GM12878 (cell line): Measurements from ENCODE around the gene DES. TPM values are rescaled to one million over a fixed set of nuclear protein-coding genes. Genes with fewer than 3 reads are reported as not detected.

Source experiments
- ATAC-seq: fragments of 200-7000 bp; cut with Tn5 transposase; 3 replicates; pipeline ENCODE4 v1.9.1; 2020; ENCODE audit warnings: mild to moderate bottlenecking, moderate library complexity
- BruUV-seq: library from RNA; stranded (reverse); fragments of 400-500 nt; replicated peaks from 2 replicates; lab custom pipeline; 2021; lab: Mats Ljungman, UMichigan
- CTCF ChIA-PET: fragments of 300-600 bp; sonication (Branson Sonifier 250); formaldehyde crosslinking; extraction: SDS; loops from one replicate; lab custom pipeline; 2021; ENCODE audit warnings: inconsistent platforms; lab: Yijun Ruan, JAX
- POLR2A ChIA-PET: fragments of 350-600 bp; formaldehyde crosslinking; extraction: SDS; loops from one replicate; lab custom pipeline; 2021; ENCODE audit warnings: inconsistent platforms; lab: Charles Lee
- RAD21 ChIA-PET: fragments of 300-600 bp; sonication (Branson Sonifier 250); formaldehyde crosslinking; loops from one replicate; lab custom pipeline; 2023; ENCODE audit warnings: antibody characterized with exemption; ENCODE audit not compliant: unreplicated experiment; lab: Charles Lee
- SMC1A ChIA-PET: fragments of 300-600 bp; sonication (Branson Sonifier 250); formaldehyde crosslinking; loops from one replicate; lab custom pipeline; 2023; ENCODE audit not compliant: unreplicated experiment, uncharacterized antibody; lab: Charles Lee
- DNase-seq: peaks from one replicate; pipeline ENCODE4 v3.0.0-alpha.2; 2011; ENCODE audit warnings: low read depth, low spot score
- FAIRE-seq: peaks from 3 replicates; lab custom pipeline; 2011; peaks lifted over from hg19 to GRCh38; lab: Jason Lieb, UNC
- H2AFZ ChIP-seq: 2 replicates; pipeline ENCODE4 v1.6.0; 2011; ENCODE audit warnings: low read depth, low read length, control low read depth; ENCODE audit not compliant: control insufficient read depth
- H3K27ac ChIP-seq: 2 replicates; pipeline ENCODE4 v1.5.1; 2011; ENCODE audit warnings: control low read depth; ENCODE audit not compliant: control insufficient read depth, insufficient read depth
- H3K27me3 ChIP-seq, 2 experiments: replicated peaks in 1 of 2; 2 replicates each; pipeline versions ENCODE4 v1.6.0 to v1.6.1; 2011; ENCODE audit warnings: low read length in 1 of 2; ENCODE audit not compliant: control insufficient read depth in 2 of 2, insufficient read depth in 2 of 2
- H3K36me3 ChIP-seq, 2 experiments: 2 replicates each; pipeline ENCODE4 v1.5.1; 2011; ENCODE audit warnings: low read length in 1 of 2; ENCODE audit not compliant: control insufficient read depth in 2 of 2, insufficient read depth in 2 of 2
- H3K4me1 ChIP-seq: 2 replicates; pipeline ENCODE4 v1.6.1; 2011; ENCODE audit warnings: mild to moderate bottlenecking, low read length, moderate library complexity, mixed read lengths; ENCODE audit not compliant: control insufficient read depth, insufficient read depth
- H3K4me2 ChIP-seq: 2 replicates; pipeline ENCODE4 v1.6.0; 2011; ENCODE audit warnings: control low read depth; ENCODE audit not compliant: control insufficient read depth, insufficient read depth
- H3K4me3 ChIP-seq: fragments of 200-600 bp; sonication (generic); 2 replicates; pipeline ENCODE4 v1.5.1; 2016
- H3K79me2 ChIP-seq: 2 replicates; pipeline ENCODE4 v1.6.0; 2011; ENCODE audit warnings: low read length; ENCODE audit not compliant: control insufficient read depth, insufficient read depth
- H3K9ac ChIP-seq: 2 replicates; pipeline ENCODE4 v1.8.0; 2011; ENCODE audit warnings: low read length, control low read depth, mixed read lengths; ENCODE audit not compliant: control insufficient read depth, insufficient read depth
- H3K9me3 ChIP-seq: replicated peaks from 3 replicates; pipeline ENCODE4 v1.5.1; 2011; ENCODE audit warnings: mild to moderate bottlenecking, low read length; ENCODE audit not compliant: control insufficient read depth, insufficient read depth
- H4K20me1 ChIP-seq: 2 replicates; pipeline ENCODE4 v1.6.0; 2011; ENCODE audit not compliant: control insufficient read depth, insufficient read depth
- IRF4 ChIP-seq: IDR thresholded peaks from 2 replicates; pipeline ENCODE4 v1.6.1; 2011; ENCODE audit warnings: low read depth, low read length
- MEF2B ChIP-seq: fragments of 450-650 bp; IDR thresholded peaks from 2 replicates; pipeline ENCODE4 v1.6.1; 2018; ENCODE audit warnings: mild to moderate bottlenecking, moderate library complexity; ENCODE audit not compliant: partially characterized antibody, poor library complexity, severe bottlenecking
- PML ChIP-seq: IDR thresholded peaks from 2 replicates; pipeline ENCODE4 v1.6.1; 2012; ENCODE audit warnings: low read length, inconsistent platforms
- POLR2AphosphoS2 ChIP-seq: IDR thresholded peaks from 2 replicates; pipeline ENCODE4 v1.6.1; 2011; ENCODE audit warnings: low read depth, mild to moderate bottlenecking, low read length, improper control_type of control experiment, moderate library complexity
- RUNX3 ChIP-seq: IDR thresholded peaks from 2 replicates; pipeline ENCODE4 v1.6.1; 2012; ENCODE audit warnings: low read length, inconsistent platforms
- SIN3A ChIP-seq: IDR thresholded peaks from 2 replicates; pipeline ENCODE4 v1.6.1; 2012; ENCODE audit warnings: low read depth, low read length, improper control_type of control experiment
- WGBS: methylation state at CpG from one replicate; pipeline ENCODE4 v1.1.6; 2016; ENCODE audit warnings: low lambda C conversion rate; ENCODE audit not compliant: insufficient replicate concordance, insufficient coverage; ENCODE audit errors: missing lambda C conversion rate; 5-methylcytosine and 5-hydroxymethylcytosine counted together
- in situ Hi-C: fragments of 300-500 bp; cut with MboI; formaldehyde crosslinking; loops from 9 replicates; pipeline ENCODE4 v1.14.3; 2018; ENCODE audit warnings: mixed read lengths
- intact Hi-C: fragments of 100-400 bp; cut with micrococcal nuclease; formaldehyde crosslinking; loops from one replicate; pipeline ENCODE4 v1.14.2; 2022; ENCODE audit not compliant: unreplicated experiment
- polyA plus RNA-seq, 11 experiments: library from polyadenylated mRNA; depleted of rRNA in 4 of 11; unstranded in 6 of 11; stranded (reverse) in 5 of 11; fragments of >200 nt; fragmentation: Nextera tagmentation in 4 of 11; fragmentation: Illumina TruSeq in 1 of 11; extraction: Ambion mirVana in 4 of 11; extraction: Trizol in 1 of 11; gene quantifications; 1 replicate in 1 of 11; 2 replicates in 10 of 11; pipeline versions ENCODE4 v1.2.1 to v1.2.3, GENCODE V29; 2011 to 2016; ENCODE audit warnings: inconsistent platforms in 2 of 11, missing spikeins in 2 of 11, low read depth in 1 of 11
- total RNA-seq, 4 experiments: library from RNA; depleted of rRNA in 3 of 4; stranded (reverse); fragments of >200 nt in 3 of 4; fragmentation: Illumina TruSeq in 1 of 4; extraction: Trizol in 1 of 4; gene quantifications; 2 replicates each; pipeline versions ENCODE4 v1.2.1 to v1.2.3, GENCODE V29; 2013 to 2021
- TF ChIP-seq, protein P1 (sequence below): fragments of 450-650 bp; IDR thresholded peaks from 2 replicates; pipeline ENCODE4 v1.6.1; 2016; ENCODE audit warnings: mild to moderate bottlenecking
- TF ChIP-seq, protein P2 (sequence below): fragments of 450-650 bp; IDR thresholded peaks from 2 replicates; pipeline ENCODE4 v1.6.1; 2017; ENCODE audit warnings: antibody characterized with exemption, mild to moderate bottlenecking, moderate library complexity

DES gene
- total and polyA plus RNA-seq, 10 of the 15 experiments (the other 5 are each of a cell fraction or from before 2014, with no cell fraction given): 0.80 TPM; not detected in 9

DNA sequence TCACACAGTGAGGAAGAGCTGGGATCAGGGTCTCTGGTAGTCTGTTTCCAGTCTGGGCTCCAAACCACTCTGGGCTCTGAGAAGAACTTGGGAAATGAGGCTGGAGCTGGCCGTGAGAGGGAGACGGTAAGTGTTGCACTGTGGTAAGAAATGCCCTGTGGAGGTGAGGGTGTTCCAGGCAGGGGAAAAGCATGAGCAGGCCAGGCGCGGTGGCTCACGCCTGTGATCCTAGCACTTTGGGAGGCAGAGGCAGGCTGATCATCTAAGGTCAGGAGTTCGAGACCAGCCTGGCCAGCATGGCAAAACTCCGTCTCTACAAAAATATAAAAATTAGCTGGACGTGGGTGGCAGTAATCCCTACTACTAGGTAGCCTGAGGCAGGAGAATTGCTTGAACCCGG is 14.3 kb upstream of the DES start:
- ChIA-PET RAD21 (interaction anchor here (1.1 to 3.3 kb wide), 2 partner anchors 54 to 126 kb away, joined by 3 to 18 read pairs; no protein-coding TSS in a partner anchor), SMC1A (interaction anchor here (0.9 to 2.3 kb wide), 8 partner anchors 9 to 249 kb away, joined by 3 to 12 read pairs (median 3); partner anchors contain the start of genes CHPF, GMPPA and TMEM198), CTCF (interaction anchor here (1.0 to 6.2 kb wide), 13 partner anchors 9 to 125 kb away, joined by 3 to 83 read pairs (median 7); partner anchors contain the start of genes DNPEP, GMPPA and SPEG), POLR2A (no interaction called here)
- H4K20me1 ChIP-seq: no peaks in the 10 kb centered on the region
- intact Hi-C loops (loop anchor here (1.0 to 5.0 kb wide), 2 partner anchors 126 to 283 kb away; no protein-coding TSS in a partner anchor), in situ Hi-C loops (loop anchor here (5.0 kb wide), 1 partner anchor 128 kb away; no protein-coding TSS in a partner anchor)
- no peak for FAIRE-seq
- no peak for TF ChIP-seq POLR2AphosphoS2
- TF ChIP-seq MEF2B: no peak
- TF ChIP-seq RUNX3: no peak
- TF ChIP-seq IRF4: no peak
- TF ChIP-seq, protein P1, sequence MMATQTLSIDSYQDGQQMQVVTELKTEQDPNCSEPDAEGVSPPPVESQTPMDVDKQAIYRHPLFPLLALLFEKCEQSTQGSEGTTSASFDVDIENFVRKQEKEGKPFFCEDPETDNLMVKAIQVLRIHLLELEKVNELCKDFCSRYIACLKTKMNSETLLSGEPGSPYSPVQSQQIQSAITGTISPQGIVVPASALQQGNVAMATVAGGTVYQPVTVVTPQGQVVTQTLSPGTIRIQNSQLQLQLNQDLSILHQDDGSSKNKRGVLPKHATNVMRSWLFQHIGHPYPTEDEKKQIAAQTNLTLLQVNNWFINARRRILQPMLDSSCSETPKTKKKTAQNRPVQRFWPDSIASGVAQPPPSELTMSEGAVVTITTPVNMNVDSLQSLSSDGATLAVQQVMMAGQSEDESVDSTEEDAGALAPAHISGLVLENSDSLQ: no peak
- TF ChIP-seq, protein P2, sequence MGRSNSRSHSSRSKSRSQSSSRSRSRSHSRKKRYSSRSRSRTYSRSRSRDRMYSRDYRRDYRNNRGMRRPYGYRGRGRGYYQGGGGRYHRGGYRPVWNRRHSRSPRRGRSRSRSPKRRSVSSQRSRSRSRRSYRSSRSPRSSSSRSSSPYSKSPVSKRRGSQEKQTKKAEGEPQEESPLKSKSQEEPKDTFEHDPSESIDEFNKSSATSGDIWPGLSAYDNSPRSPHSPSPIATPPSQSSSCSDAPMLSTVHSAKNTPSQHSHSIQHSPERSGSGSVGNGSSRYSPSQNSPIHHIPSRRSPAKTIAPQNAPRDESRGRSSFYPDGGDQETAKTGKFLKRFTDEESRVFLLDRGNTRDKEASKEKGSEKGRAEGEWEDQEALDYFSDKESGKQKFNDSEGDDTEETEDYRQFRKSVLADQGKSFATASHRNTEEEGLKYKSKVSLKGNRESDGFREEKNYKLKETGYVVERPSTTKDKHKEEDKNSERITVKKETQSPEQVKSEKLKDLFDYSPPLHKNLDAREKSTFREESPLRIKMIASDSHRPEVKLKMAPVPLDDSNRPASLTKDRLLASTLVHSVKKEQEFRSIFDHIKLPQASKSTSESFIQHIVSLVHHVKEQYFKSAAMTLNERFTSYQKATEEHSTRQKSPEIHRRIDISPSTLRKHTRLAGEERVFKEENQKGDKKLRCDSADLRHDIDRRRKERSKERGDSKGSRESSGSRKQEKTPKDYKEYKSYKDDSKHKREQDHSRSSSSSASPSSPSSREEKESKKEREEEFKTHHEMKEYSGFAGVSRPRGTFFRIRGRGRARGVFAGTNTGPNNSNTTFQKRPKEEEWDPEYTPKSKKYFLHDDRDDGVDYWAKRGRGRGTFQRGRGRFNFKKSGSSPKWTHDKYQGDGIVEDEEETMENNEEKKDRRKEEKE: no peak
- TF ChIP-seq PML: no peak
- TF ChIP-seq SIN3A: no peak
- no peaks in the 10 kb centered on the region for H3K36me3 ChIP-seq
- 35% methylated on average over 9 of the region's 9 CpGs for WGBS
- no TSS peak for BruUV-seq
- H2AFZ ChIP-seq: no peak overlapping the region
- ATAC-seq: no peak
- no peaks in the 10 kb centered on the region for H3K4me1 ChIP-seq
- no peak for DNase-seq
- no peak overlapping the region for H3K27ac ChIP-seq
- H3K27me3 ChIP-seq: peaks cover 0 to under 1% of the 10 kb centered on the region in 2 experiments; a peak in 2 of 4 replicates
- H3K9me3 ChIP-seq: no peaks in the 10 kb centered on the region
- H3K4me3 ChIP-seq: no peak overlapping the region
- no peak overlapping the region for H3K4me2 ChIP-seq
- no peaks in the 10 kb centered on the region for H3K79me2 ChIP-seq
- no peak overlapping the region for H3K9ac ChIP-seq
